ENCODE measurements around the gene AJAP1.
"Not testable (repeated sequence)": the region's sequence is repeated elsewhere in the genome, so short reads cannot be mapped to it uniquely, and the experiment has no call there.

The AJAP1 gene, protein sequence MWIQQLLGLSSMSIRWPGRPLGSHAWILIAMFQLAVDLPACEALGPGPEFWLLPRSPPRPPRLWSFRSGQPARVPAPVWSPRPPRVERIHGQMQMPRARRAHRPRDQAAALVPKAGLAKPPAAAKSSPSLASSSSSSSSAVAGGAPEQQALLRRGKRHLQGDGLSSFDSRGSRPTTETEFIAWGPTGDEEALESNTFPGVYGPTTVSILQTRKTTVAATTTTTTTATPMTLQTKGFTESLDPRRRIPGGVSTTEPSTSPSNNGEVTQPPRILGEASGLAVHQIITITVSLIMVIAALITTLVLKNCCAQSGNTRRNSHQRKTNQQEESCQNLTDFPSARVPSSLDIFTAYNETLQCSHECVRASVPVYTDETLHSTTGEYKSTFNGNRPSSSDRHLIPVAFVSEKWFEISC

DNA sequence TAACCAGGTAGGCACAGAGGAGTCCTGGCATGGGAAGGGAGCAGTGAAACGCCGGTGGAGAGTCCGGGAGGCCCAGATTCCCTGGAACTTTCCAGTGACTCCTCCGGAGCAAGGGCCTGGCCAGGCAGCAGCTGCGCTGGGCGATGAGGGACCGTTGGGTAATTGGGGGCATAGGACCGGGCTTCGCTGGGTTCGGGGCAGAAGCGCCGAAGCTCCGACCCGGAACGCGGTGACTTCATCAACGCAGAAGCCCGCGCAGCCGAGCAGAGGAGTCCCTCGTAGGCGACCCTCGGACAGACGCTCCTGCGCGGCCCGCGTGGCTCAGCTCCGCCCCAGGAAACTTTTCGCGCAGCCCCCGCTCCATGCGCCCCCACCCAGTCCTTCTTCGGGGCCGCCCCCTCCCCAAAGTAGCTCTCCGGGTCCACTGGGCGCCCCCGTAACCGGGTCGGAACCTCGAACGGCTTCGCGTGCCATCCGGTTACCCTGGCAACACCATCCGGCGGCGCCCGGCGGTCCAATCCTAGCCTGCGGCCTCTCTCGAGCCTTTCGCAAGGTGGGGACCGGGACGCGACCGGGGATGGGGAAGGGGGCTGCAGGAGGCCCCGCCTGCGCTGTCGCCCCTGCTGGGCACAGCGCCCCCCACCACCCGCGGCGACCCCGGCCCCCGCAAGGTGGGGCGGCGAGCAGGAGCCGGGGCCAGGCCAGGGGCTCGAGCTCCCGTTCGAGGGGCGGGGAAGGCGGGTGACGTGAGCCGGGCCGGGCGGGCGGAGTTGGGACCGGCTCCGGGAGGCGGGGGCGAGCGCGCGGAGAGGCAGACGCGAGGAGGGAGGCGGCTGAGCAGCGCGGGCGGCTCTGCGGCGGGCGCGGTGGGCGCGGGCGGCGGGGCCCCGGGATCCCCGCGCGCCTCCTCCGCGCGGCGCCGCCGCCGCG is at the start of gene AJAP1:
TSS of gene AJAP1 (plus strand) at position 814 of the 930 bp plus-strand sequence. CDS start 817 bp downstream, outside the sequence.
- DNase-seq: no peak

DNA sequence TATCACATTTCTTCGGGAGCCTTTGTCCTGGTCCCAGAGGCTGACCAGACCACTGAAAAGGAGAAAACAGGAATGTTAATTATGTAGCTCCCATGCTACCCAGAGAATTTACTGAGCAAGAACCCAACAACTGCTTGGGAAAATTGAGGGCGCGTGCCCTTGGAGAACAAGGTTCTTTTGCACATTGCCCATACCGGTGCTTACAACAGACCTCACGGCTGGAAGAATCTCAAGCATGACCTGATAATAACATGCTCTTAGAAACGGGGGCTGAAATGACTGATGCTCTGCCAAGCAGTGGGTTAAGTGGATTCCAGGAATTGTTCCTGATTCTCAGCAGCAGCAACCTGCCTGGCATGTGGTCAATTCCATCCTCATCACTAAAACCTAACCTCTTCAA is 49.3 kb upstream of the AJAP1 start:
- no peak for DNase-seq

DNA sequence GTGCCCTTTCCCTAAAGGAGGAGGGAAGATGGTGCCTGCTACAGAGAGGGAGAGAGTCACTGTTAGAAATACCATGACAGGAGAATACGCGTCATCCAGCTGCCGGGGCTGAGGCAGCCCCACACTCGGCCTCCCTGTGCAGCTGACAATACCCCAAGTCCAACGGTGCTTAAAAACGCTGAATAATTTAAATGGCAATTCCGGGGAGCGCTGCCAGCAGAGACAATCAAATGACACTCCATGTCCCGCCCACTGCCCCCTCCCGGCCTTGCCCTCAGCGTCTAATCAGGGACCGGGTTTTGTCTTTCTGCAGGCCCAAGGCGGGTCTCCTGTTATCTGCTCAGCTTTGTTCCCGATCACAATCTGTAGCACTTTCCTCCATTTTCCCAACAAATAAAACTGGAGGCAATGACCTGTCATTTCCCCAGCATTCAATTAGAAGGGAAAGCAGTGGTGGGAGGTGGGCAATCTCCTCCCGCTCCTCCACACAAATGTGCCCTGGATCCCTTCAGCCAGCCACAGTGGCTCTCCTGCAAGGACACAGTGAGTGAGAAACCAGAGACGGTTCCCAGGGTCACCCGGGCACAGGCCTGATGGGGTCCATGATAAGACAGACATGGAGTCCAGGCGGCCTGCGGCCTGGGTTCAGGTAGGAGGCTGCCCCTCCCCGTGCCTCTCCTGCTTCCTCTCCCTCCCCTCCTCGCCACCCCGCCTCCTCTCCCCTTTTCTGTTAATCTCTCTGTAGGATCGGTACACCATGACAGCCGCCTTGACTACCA is 42.7 kb upstream of the AJAP1 start:
- DNase-seq: no peak

DNA sequence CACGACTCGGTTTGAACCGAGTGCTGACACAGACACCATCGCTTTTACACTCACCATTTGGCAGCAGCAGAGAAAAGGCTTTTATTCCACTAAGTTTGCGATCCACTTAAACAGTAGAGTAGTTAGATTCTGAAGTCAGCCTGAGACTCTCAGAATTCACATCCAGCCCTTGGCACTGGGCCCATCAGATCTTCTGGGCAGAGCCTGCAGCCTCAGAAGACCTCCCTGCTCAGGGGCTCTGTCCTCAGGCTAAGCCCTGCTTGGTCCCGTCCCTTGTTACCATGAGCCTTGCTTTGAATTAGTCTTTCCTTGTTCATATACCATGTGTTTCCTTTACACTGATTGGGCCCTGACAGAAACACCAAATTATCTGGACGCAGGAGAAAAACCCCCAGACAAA is 41.4 kb upstream of the AJAP1 start:
- DNase-seq: no peak

DNA sequence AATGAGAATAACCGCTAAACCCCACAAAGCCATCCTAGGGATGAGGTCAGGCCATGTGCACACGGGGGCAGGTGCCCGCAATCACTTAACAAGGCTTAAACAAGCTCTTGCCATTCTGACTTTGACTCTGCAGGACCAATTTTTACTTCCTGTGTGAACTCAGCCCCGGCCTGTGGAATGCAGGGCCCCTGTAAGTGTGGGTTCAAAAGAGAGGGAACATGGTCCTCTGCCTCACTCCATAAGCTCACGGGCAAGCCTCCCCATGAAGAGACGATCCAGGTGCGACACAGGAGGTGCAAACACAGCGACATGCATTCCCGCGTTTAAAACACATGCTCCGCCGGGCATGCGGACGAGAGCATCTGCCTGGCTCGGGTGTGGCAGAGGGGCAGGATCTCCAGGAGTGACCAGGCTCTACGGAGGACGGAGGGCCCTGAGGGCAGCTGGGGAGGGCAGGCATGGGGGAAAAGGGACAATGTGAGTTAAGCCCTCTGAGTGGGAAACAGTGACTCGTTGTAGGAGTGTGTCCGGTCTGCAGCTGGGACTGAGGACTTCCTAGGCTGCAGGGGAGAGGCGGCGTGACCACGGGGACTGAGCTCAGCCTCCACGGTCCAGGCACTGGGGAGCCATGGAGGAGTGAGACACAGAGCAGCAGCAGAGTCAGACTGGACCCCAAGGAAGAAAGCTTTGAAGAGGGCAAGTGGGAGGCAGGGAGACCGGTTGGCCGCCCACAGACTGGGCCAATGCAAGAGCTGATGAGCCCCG is 40.6 kb upstream of the AJAP1 start:
- no peak for DNase-seq

DNA sequence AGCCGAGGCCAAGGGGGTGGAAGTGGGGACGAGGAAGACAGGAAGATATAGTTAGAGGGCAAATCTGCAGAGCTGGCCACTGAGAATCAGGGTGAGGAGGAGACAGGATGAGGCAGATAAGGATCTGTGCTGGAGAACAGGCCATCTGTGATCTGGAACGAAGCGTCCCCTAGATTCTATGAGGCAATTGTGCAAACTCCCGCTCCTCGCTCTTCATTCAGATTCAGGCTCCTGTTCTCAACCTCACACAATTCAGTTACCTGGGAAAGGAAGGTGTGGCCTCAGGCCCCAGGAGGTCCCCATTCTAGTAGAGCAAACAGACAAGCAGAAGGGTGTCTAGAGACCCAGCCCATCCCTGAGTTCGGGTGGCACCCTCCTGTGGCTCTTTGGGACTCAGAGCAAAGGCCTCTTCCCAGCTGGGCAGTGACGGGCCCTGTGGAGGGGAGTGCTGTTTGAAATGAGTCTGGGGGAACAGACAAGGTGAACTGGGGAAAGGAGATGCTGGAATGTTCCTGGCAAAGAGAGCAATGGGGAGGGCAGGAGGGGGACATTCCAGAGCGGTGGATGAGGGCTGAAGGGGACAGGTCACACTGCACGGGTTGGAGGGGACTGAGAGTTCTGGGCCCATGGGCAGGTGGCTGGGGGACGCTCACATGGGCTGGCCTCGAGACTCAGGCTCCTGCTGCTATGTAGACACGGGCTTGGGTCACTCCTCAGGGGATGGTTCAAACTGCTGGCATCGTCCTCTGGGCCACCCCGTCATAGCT is 39.9 kb upstream of the AJAP1 start:
- DNase-seq: no peak

DNA sequence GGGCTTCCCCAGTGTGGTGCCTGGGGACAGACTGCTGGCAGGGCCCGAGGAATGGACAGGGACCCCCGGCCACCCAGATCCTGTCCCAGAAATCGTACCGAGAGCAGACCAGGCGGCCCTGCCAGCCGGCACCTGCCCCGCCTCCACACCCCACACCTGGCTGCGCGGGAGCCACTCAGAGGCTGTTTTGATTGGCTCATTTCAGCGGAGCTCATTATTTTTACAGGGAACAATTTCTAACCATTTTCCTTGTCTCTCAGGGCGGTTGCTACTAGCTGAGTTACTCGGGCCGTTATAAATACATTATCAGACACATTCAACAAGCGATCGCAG is 39.3 kb upstream of the AJAP1 start:
- no peak for DNase-seq

DNA sequence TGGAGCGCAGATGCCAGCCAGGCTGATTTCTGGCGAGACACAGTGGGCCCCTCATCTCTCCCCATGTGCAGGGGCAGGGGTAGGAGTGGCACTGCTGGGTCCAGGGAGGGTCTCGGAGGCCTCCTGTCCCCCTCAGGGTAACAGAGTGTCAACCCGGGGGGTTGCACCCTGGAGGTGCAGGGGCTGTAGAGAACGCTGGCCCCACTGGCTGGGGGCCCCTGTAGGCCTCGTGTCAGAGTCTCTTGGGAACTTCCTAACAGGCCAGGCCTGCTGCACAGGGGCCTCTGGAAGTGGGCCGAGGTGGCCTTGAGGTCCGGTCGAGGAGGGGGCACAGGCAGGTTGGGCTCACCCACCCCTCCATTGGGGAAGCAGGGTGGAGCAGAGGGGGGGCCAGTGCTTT is 38.9 kb upstream of the AJAP1 start:
- DNase-seq: no peak

DNA sequence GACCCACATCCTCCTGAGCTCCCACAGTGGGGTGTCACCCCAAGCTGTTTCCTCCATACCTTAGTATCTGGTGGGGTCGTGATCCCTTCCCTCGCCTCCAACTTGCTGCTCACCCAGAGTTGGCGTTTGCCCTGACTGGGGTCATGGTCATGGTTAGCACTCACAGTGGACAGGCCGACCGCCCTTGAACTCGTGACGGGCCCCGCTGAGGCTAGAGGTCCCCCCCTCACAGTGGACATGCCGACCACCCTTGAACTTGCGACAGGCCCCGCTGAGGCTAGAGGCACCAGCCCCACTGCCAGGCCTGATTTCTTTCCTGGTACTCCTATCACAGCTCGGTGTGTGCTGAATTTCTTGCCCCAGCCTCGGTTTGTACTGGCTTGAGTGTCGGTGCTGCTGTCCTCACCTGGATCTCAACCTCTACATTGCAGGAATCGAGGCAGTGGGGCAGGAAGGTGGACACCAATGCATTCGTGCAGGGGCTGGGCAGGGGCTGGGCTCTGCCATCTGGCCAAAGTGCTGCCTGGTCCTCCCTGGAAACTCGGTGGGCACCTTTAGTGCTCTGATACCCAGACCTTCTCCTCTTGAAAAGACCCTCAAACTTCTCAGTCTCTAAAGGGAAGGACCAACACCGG is 37.5 kb upstream of the AJAP1 start:
- DNase-seq: no peak

DNA sequence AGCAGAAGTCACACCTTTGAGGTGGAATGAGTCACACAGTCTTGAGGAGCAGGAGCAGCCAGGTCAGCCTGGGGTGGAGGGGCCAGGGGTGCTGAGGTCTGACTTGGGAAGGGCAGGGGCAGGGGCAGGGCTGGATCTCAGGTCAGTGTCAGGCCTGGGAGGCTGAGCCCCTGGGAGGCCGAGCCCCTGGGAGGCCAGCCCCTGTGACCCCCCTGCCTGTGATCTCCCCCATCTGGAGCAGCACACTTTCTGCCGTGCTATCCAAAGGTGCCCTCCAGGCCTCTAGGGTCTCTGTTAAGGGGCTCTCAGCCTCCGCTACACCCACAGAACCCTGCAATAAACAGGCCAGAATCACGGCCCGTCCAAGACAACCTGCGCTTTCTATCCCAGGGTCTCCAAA is 36.9 kb upstream of the AJAP1 start:
- no peak for DNase-seq

DNA sequence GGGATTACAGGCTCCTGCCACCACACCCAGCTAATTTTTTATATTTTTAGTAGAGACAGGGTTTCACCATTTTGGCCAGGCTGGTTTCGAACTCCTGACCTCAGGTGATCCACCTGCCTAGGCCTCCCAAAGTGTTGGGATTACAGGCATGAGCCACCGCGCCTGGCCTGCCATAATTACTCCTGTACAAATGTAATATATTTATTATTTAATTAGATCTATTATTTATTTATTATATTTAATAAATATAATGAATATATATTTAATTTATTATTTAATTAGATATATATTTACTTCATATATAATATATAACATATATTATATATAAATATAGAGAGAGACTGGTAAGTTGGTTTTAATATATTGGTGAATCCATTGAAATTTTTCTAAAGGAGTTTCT is 35.6 kb upstream of the AJAP1 start:
- DNase-seq: not testable (repeated sequence)

DNA sequence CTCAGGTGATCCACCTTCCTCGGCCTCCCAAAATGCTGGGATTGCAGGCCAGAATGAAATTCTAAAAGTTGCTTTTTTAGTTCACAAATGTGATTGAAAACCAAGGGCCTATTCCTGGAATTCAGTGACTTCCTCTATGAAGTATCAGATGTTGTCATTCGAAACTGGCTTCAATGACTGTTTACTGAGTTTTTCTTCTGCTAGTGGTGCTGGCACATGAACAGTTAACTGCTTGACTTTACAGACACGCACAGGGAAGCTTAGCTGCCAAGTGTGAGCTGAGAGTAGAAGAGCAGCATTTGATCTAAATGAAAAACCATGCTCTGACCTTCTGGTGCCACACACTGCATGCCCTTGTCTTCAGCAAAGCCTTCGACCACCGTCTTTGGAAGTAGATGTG is 32.8 kb upstream of the AJAP1 start:
- DNase-seq: no peak

DNA sequence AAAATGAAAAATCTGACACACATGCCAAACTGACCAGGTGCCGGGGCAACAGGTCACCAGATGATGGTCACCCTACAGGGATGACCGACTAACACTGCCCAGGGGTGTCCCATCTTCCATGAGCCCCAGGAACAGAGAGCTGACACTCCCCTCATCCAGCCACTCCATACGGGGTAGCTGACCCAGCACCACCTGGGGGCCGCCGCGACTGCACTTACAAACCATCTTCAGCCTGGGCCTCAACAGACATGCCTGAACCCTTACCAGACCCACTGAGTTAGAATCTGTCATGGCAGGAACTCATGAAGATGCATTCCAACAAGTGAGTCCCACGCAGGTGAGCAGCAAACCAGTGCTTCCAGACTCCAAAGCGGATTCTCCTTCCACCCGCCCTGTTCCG is 31.6 kb upstream of the AJAP1 start:
- no peak for DNase-seq

DNA sequence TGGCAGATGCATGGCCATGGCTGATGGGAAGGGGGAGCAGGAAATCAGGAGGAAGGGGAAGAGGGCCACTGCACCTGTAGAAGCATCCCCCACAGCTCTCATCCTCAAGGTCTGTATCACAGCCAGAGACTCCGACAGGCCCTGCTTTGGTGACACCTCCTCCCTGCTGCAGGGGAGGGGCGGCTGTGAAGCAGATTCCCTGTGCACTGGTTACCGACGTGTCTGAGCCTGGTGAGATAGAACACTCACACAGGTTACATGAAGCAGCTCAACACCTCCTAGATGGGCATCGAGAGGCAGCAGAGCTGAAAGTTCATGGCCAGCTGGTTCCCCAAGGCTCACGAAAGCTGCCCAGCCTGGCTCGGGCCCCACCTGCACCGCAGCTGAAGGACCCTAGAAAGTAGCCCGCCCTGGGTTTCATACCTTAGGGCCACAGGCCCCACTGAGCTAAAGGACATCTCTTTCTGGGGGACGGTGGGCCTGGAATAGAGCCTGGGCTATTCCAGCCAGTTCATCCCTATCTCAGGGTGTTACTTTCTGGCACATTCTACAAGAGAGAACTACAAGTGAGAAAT is 30.2 kb upstream of the AJAP1 start:
- DNase-seq: no peak

DNA sequence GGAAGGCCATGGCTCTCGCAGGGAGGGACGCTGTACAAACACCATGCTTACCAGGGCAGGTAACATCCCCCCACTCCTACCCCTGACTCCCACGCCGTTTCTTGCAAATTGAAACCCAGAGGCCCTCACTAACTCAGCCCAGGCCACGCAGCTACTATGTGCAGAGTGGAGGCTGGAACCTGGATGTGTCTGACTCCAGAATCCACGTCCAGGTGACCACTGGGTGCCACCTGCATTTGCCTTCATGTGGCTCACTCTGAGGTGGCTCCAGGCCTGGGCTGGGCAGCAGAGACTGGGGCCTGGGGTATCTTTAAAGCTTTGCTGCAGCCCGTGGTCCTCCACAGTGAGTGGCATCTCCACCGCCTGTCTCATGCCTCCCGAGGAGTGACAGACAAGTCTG is 29.6 kb upstream of the AJAP1 start:
- no peak for DNase-seq

DNA sequence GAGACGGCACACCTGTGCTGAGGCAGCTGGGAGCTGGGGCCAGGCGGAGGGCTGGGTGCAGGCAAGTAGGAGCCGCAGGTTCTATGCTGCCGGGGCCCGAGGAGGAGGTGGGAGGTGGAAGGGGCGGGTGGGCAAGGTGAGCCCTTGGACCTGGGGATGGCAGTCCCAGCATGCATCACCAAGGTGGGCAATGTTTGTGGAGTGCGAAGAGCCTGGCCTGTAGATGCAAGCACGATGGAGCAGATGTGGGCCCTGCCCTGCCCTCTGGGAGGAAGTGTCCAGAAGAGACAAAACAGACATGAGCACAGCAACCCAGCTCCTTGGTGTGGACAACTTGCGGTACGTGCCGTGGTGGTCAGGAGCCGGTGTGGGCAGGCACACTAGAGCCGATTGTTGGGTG is 28.3 kb upstream of the AJAP1 start:
- no peak for DNase-seq

DNA sequence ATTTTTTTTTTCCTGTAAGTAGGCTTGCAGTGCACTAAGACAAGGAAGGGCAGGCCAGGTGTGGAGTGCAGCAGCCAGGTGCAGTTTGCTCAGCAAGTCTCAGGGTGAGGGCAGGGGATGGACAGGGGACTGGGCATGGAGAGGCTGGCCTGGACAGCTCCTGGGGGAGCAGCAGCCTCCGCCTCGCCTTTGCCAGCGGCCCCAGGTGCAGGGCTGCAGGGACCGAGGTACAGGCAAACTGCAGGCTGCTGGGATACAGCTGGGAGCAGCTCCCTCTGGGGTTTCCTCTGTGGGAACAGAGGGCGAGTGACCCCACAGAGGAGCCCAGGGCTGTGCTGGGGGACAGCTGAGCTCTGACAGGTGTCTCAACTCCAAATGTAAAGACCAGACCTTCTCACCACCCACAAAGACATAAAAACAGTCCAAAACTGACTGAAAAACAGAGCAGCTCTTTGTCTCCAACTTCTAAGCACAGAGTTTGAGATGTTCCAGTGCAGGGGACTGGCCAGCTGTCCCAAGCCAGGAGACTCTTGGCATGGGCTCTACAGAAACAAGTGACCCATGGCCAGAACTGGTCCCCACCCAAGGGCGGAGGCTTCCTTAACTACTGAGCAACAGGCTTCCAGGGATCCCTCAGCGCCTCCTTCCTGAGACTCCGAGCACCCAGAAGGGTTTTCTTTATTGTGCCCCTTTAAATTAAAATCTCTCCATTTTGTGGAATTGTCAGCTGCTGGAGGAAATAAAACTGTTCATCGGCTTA is 27.7 kb upstream of the AJAP1 start:
- no peak for DNase-seq

DNA sequence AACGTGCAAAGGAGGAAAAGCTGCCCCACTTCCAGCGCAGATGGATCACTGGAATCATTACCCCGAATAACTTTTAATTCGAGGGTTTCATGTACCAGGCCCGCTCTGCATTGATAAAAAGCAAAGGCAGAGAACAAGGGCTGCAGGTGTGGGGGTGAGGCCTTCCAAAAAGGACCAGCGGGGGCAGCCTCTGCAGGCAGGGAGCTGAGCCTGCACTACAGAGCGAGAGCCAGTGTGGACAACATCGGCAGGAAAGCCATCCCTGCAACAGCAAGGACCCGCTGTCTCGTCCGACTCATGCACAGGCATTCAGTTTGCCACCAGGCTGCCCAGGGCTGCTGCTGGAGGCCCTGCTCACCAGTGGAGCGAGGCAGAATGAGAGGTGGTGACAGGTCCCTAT is 27.1 kb upstream of the AJAP1 start:
- no peak for DNase-seq

DNA sequence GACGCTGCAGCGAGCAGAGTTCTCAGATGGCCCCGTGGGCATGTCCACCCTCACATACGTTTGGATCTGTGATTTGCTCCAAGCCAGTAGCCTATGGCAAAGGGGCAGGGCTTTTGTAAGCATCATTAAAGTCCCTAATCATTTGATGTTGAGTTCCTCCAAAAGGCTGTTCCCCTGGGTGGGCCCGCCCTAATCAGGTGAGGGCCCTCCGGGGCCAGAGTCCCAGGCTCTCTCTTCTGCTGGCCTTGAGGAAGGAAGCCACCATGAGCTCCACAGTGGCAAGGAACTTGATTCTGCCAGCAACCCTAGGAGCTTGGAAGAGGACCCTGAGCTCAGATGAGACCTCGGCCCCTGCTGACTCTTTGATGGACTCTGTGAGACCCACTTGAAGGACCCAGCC is 25.4 kb upstream of the AJAP1 start:
- DNase-seq: no peak

DNA sequence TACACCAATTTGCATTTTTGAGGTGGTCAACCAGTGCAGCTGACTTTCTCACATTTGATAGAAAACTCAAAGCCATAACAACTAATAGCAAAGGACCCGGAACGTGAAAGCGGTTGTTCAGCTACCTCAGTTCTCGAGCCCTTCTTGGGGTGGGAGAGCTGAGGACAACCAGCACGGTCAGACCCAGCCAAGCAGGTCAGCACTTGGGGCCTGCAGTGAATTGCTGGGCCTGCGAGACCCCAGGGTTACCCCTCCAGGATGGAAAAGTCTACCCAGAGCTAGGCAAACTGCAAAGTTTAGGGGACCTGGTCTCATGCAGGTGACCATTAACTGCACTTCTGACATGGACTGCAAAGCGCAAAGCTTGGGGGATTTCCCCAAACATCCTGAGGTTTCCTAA is 23.8 kb upstream of the AJAP1 start:
- DNase-seq: no peak

All from fibroblast of upper back skin (primary cell).